Fibroblast of skin of back (primary cell): Measurements from ENCODE around the gene UBE2C.

Experiments
- DNase-seq: peaks from one replicate; pipeline ENCODE4 v3.0.0-alpha.2; 2013

Gene UBE2C

DNA sequence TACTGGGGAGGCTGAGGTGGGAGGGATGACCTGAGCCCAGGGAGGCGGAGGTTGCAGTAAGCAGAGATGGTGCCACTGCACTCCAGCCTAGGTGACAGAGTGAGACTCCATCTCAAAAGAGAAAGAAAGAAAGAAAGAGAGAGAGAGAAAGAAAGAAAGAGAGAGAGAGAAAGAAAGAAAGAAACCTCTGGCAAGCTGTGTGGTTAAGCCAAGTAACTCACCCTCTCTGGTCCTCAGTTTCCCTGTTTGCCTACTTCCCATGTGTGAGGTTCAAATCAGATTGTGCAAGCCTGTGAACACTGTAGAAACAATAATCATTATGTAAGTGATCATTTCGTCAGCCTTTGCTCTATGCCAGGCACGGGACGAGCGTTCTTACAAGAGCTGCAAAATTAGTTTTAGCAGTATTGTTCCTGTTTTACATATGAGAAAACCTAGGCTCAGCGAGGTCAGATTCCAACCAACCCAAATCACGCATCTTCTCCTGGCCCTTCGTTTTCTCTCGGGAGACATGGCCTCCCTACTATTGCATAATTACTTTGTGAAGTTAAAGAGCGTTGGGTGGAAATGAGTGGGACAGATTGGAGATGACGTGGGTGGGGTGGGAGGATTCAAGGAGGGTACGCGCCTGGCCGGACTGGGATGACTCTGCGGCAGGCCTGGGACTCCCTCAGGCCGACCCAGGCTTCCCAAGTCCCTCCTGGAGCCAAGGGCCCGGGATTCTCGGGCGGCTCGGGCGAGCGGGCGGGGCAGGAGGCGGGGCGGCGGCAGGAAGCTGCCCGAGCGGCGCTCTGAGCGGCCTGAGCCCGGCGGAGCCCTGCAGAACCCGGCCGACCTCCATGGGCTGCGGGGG lies 20.8 kb downstream of the UBE2C start, which contains the start of gene SNX21:
Gene SNX21, plus strand, starts transcription at position 770 of the 853 bp plus-strand sequence. CDS start 121 bp downstream, outside the sequence.
- DNase-seq: peak; percentile 93

DNA sequence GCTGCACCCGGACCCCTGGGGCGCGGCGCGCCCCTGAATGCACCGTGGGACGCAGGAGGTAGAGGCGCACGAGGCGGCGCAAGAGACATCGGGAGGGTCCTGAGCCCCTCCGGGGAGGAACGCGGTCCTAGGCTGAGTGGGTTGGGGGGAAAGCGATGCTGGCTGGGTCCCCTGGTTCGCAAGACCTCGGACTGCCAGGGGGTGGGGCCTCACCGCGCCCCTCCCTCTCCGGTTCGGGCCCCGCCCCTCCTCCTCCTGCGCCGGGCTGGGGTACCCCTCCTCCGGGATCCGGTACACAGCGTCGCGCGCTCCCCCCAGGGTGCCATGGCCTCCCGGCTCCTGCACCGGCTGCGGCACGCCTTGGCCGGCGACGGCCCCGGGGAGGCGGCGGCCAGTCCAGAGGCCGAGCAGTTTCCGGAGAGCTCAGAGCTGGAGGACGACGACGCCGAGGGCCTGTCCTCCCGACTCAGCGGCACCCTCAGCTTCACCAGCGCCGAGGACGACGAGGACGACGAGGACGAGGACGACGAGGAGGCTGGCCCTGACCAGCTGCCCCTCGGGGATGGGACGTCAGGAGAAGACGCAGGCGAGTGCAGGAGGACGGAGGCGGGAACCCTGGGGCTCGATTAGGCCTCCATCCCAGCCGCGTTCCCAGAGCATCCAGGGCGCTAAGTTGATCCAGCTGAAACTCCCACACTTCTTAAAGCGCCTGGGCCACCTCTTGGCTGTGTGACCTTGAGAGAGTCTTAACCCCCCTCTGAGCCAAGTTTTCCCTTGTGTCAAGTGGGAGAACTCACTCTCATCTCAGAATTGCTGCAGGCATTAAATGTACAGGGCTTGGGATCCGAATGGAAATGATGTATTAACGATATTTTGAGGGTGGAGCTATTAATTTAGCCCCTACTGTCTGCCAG lies 21.7 kb downstream of the UBE2C start:
- DNase-seq: peak; percentile 65

DNA sequence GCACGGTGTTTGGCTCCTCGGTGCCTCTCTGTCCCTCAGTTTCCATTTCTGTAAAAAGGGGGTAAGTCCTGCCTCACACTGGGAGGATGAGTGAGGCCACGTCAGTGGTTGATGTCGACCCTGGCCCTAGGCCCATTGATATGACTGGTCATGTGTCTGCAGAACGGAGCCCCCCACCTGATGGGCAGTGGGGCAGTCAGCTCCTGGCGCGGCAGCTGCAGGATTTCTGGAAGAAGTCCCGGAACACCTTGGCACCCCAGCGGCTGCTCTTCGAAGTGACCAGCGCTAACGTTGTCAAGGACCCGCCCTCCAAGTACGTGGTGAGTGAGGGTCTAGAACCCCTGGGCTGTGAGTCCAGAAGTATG lies 22.3 kb downstream of the UBE2C start:
- DNase-seq: no peak

DNA sequence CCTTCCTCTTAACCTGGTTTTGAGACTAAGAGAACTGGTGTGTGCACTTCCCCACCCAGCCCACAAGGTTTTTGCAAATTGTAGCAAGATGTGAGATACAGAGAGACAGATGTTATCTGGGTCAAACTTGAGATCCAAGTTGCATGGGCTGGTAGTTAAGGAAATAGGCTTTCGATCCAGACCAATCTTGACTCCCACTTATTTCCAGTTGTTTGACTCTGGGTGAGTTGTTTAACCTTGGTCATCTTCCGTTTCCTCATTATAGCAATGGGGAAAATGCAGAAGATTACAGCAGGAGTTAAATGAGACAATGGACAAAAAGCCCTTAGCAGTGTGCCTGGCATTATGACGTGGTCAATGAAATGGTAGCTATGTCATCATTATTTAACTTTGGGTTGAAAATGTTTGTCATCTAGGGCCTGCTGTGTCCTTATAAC lies 22.9 kb downstream of the UBE2C start:
- no peak for DNase-seq

DNA sequence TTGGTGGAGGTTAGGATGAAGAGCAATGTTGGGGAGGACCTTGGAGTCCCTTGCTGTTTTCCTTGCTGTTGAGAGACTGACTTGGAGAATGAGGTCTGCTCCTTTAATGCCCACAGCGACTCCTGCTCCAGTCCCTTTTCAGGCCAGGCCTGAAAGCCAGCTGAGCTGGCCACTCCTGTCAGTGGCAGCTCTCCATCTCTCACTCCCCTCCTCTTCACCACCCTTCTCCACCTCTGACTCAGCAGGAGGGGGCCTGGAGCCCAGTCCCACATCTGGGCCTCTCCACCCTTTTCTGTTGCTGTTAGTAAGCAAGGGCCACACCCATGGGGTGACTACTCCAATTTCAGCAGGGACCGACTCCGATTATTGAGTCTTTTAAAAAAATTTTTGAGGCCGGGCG lies 23.4 kb downstream of the UBE2C start:
- DNase-seq: peak; percentile 58

DNA sequence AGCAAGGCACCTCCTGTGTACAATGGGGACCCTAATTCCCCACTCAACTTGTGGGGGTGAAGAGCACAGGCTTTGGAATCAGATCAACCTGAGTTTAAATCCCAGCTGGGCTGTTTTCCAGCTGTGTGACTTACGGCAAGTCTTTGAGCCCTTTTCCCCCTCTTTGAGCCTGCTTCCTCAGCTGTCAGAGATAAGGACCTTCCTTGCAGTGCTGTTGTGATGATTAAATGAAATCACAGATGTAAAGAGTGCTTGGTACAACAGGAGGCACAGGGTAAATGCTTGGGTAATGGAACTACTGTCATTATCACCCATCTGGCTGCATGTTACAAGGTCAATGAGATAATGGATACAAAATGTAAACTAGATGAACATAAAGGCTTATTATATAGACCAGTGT lies 24.4 kb downstream of the UBE2C start:
- DNase-seq: no peak

DNA sequence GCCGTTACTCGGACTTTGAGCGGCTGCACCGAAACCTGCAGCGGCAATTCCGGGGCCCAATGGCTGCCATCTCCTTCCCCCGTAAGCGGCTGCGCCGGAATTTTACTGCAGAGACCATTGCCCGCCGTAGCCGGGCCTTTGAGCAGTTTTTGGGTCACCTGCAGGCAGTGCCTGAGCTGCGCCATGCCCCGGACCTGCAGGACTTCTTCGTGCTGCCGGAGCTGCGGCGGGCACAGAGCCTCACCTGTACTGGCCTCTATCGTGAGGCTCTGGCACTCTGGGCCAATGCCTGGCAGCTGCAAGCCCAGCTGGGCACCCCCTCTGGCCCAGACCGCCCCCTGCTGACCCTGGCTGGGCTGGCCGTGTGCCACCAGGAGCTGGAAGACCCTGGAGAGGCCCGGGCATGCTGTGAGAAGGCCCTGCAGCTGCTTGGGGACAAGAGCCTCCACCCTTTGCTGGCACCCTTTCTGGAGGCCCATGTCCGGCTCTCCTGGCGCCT lies 28.3 kb downstream of the UBE2C start:
- DNase-seq: no peak

DNA sequence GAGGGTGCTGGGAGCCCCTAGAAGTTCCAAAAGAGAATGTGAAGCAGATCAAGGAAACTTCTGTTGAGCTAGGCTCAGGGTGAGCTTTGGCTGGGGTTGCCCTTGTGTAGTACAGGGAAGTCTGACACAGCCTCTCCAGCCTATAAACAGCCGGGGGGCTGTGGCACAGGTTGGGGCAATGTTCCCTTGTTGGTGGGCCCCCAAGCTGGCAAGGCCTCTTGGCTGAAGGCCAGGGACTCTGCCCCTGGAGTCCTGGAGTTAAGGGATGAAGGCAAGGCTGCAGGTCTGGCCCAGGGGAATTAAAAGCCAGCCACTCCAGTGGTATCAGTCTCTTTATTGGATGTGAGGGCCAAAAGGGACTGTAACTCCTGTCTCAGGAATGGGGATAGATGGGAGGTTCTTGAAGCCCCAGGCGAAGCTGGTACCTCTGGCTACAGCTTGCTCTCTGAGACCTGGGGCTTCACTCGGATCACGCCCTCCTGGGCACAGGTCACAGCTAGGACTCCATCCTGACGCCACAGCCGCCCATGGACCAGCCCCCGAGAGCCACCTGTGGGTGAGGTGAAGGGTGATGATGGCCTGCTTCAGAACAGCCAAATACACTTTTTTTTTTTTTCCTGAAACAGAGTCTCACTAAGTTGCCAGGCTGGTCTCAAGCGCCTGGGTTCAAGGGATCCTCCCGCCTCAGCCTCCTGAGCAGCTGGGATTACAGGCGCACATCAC lies 29.1 kb downstream of the UBE2C start:
- no peak for DNase-seq

DNA sequence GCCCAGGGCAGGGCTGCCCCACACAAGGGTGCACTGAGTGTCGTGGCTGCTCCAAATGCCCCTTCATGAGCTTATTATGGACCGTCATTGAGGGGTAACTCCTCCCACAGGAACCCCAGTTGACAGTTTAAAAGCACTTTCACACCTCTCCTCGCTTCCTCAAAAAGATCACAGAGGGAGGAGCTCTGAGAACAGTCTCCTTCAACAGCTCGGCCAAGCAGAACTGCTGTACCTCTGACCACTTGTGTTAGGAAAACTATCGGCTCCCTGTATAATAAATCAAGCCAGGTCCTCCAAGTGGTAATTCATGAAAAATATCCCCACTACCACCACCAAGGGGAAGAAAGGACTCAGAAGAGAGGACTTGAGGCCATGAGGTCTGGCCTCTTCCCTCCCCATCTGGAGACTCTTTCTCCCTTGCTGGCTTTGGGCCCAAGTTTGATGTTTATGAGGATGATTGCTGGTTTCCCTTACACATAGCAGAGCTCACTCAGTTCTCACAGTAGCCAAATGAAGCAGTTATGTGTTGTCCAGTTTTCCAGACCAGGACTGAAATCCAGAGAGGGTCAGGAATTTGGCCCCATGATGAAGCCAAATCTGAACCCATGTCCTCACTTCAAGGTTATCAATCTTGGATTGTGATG lies 29.8 kb downstream of the UBE2C start:
- no peak for DNase-seq

DNA sequence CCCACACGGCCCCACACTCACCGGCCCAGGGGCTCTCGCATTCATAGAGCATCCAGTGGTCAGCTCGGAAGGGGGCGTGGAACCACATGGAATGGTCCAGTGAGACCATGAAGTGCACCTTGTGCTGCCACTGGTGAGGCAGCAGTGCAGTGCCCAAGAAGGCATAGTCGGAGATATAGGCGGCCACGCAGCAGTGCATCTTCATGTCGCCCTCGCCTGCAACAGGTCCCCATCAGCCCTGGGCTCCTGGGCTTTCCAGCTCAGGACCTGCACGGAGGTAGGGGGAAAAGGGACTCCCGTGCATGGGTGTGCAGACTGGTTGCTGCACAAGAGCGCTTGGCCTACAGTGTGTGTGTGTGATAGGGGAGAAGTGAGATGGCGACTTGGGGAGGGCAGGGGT lies 31.1 kb downstream of the UBE2C start:
- no peak for DNase-seq

DNA sequence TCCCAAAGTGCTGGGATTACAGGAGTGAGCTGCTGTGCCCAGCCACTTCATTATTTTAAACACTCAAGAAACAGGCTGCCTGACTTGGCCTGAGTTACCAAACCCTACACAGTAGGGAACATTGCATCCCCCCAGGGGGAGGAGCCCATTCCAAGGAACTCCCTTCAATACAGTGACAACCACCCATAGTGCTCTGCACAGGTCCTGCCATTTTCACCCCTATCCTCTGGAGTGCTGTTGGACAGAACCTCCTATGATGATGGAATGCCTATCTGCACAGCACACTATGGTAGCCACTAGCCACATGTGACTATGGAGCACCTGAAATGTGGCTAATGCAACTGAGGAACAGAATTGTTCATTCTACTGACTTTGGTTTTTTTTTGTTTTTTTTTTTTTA lies 33.0 kb downstream of the UBE2C start:
- no peak for DNase-seq

DNA sequence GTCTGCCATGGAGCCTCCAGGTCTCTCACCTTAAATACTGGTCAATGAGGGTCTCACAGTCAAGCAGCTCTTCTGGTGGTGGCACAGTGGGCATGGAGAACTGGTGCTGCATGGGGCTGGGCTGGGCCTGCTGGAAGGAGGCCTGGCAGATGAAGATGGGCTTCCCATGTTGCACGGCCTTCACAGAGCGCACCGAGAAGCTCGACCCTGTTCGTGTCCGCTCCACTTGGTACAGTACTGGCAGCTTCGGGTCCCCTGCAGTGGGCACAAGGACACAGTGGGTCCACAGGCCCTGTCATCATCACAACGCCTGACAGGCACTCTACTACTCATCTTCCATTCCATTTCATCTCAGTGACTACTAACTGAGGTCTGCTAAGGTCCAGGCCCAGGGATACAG lies 36.0 kb downstream of the UBE2C start:
- no peak for DNase-seq

DNA sequence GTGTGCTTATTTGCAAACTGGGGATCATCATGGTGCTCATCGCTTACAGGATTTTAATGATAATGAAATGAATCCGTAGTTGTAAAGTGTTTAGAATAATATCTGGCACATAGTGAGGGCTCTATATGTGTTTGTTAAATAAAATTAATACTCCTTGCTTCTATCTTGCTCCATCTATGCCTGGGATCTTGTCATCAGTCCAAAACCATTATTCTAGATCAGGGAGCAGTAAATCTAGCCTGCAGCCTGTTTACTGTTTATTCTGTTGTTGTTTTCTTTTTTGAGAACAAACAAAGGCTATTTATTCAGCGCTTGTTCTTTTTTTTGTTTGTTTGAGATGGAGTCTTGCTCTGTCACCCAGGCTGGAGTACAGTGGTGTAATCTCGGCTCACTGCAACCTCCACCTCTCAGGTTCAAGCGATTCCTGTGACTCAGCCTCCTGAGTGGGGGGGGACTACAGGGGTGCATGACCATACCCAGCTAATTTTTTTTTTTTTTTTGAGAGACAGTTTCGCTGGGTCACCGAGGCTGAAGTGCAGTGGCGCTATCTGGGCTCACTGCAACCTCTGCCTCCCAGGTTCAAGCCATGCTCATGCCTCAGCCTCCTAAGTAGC lies 36.6 kb downstream of the UBE2C start:
- DNase-seq: no peak

DNA sequence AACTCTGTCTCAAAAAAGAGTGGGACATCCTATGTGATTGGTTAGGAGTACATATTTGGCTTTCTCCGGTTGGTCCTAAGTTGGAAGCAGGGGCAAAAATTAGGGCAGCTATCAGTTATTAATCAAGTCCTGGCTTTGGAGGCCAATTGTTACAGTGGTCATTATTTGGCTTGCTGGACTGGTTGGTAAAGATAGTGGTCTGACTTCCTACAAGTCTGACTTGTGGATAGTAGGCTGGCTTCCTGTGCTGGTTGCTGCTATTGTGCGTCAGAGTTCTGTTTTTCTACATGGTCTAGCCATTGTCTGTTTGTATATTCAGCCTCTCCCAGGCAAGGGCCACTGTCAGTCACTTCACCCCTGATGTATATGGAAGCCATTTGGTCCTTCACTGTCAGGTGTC lies 37.8 kb downstream of the UBE2C start:
- DNase-seq: no peak

DNA sequence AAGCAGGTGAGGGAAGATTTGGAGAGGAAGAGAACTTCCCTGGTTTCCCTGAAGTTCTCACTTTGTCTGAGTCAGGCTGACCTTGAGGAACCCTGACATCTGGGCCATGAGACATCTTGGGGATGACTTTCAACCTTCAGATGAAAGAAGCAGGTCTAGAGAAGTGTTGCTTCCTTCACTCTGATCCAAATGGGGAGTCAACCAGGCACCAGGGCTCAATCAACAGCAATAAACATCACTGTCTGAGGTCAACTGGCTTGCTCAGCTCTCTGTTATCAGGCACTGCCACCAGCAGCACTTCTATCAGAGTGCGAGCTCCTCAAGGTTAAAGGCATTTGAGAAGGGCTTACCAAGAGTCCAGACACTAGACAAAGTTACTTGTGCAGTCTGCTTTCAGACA lies 38.5 kb downstream of the UBE2C start:
- DNase-seq: no peak

DNA sequence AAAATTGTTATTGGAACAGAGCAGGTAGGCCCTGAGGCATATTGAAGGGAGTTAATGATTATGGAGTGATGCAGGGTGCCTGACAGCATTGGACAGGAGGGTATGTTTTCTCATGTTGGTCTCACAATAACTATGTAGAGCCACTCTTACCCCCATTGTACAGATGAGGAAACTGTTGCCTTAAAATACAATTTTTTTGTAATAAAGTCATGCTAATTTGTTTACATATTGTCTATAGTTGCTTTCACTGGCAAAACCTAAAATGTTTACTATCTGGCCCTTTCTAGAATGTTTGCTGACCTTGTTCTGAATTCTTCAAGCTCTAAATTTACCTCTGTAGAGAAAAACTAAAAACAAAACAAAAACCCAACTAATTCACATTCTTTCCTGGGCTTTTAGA lies 39.1 kb downstream of the UBE2C start:
- DNase-seq: no peak

DNA sequence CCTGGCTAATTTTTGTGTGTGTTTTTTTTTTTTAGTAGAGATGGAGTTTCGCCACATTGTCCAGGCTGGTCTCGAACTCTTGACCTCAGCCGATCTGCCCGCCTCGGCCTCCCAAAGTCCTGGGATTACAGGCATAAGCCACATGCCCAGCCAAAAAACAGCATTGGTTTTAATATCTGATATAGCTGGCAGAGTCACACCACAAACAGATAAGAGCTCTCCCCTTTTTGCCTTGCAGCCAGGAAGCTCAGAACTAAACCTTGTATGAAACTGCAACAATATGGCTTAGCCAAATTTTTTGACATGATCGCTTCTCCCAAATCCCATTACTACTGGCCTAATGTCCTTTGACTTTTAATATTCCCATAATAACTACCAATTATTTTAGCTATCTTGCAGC lies 39.9 kb downstream of the UBE2C start:
- DNase-seq: no peak

DNA sequence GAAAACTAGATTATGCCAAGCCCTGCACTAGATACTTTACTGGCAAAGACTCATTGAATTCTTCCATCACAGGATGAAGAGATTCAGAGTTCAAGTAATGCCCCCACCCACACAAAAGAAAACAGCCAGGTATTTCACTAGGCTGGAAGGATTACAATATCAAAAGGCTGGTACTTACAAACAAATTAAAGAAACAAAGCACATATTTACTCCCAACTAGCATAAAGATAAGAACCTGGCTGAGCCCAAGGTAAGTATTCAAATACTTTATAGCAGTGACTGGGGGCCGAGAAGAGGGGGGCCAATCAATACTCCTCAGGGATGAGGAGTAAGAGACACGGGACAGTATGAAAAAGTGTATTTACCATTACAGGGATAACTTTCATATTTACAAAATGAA lies 41.0 kb downstream of the UBE2C start:
- DNase-seq: no peak

DNA sequence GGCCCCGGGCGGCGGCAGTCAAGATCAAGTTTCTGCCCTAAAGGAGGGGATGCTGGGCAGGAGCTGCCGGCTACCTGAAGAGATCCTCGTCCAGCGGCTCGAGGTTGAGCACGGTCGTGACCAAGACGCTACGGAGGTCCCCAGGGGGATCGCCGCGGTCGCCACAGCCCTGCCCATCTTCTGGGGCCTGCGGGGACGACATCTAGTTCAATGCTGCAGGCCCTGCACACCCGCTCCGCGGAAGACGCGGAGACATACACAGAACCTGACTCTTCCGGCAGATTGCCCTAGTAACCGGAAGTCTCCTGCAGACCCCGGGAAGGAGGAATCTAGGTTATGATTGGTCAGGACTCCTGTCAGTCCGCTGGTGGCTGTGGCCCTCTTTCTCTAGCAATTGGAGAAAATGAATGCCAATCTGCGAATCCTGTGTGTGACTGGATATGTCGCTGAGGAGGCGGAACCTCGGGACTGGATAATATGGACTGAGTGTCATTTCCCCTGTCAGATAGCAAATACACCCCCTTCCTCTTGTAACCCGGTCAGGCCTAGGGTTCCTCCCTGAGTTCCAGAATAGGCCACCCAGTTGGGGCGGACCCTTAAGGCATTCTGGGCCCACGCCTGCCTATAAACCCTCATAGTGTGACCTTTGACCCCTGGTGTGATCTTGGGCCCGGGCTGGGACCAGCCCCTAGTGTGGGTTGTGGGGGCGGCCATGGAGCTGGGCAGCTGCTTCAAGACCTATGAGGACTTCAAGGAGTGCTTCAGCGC lies 44.9 kb downstream of the UBE2C start, which contains the start of the genes ACOT8 and ZSWIM3:
Gene ACOT8, minus strand, starts transcription at position 279 of the 768 bp plus-strand sequence. Its CDS starts 77 bp downstream, at position 202.
Gene ZSWIM3, plus strand, starts transcription at position 501 of the 768 bp plus-strand sequence. Its CDS starts 212 bp downstream, at position 713.
- peak; percentile 100 for DNase-seq

DNA sequence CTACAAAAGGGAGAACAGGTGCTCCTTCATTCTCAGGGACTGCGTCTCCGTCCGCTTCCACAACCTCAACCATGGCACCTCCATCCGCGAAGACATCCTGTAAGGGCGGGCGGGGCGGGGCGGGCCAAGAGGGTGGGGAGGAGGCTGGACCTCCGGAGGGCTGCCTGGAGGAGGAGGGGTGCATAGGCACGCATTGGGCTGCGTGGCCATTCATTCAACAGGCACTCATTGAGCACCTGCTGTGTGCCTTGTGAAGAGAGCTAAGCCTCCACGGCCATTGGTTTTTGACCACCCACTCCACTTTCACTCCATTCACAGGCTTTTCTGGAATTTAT lies 45.4 kb downstream of the UBE2C start:
- no peak for DNase-seq

DNA sequence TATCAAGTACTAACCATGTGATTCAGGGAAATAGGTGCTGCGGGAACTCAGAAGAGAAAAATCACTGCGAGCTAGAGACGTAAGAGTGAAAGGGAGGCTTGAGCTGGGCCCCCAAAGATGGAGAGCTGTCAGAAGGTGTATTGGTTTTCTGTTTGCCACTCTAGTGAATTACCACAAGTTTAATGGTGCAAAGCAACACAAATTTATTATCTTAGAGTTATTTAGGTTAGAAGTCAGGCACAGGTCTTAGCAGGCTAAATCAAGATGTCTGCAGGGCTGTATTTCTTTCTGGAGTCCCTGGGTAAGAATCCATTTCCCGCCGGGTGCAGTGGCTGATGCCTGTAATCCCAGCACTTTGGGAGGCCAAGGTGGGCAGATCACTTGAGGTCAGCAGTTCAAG lies 47.5 kb downstream of the UBE2C start:
- DNase-seq: no peak
